SKM-1 treated with dmso at 0.1 percent for 144 hours (cell line): Measurements from ENCODE around the gene ITIH3.

Experiments used
- DNase-seq: peaks from one replicate; lab custom pipeline; 2025; ENCODE audit not compliant: unreplicated experiment; lab: John Stamatoyannopoulos, UW

Gene ITIH3

GRCh38 chr3:52822363-52822762 is 27.8 kb downstream of the ITIH3 start:
- DNase-seq, result no peak

GRCh38 chr3:52824037-52824436 is 29.4 kb downstream of the ITIH3 start:
- DNase-seq, result no peak

GRCh38 chr3:52827441-52827840 is 32.8 kb downstream of the ITIH3 start:
- DNase-seq, result no peak

GRCh38 chr3:52827866-52828376 is 33.3 kb downstream of the ITIH3 start:
- no peak for DNase-seq

GRCh38 chr3:52829482-52829881 is 34.9 kb downstream of the ITIH3 start:
- DNase-seq, result no peak

- DNase-seq, result no peak
These were observed 35.4 kb downstream of the ITIH3 start for GRCh38 chr3:52829906-52830463.

GRCh38 chr3:52830535-52831258 is 36.1 kb downstream of the ITIH3 start, which contains the start of gene ITIH4:
ITIH4 (minus strand) TSS chr3:52830672; CDS start chr3:52830642, 30 bp downstream.
- DNase-seq, result no peak

GRCh38 chr3:52831500-52832301 is 37.1 kb downstream of the ITIH3 start:
- no peak for DNase-seq

GRCh38 chr3:52833202-52833601 is 38.6 kb downstream of the ITIH3 start:
- no peak for DNase-seq

- DNase-seq, result no peak
These were observed 40.4 kb downstream of the ITIH3 start, which contains the start of gene MUSTN1 for GRCh38 chr3:52834871-52835501. MUSTN1 (minus strand) TSS chr3:52835019; CDS start chr3:52834948, 71 bp downstream.

- DNase-seq, result no peak
These were observed 41.3 kb downstream of the ITIH3 start for GRCh38 chr3:52835766-52836470.

- DNase-seq, result no peak
These were observed 41.9 kb downstream of the ITIH3 start for GRCh38 chr3:52836471-52836845.

GRCh38 chr3:52836986-52837385 is 42.4 kb downstream of the ITIH3 start:
- DNase-seq, result no peak

- DNase-seq, result no peak
These were observed 44.1 kb downstream of the ITIH3 start for GRCh38 chr3:52838561-52839267.

GRCh38 chr3:52839268-52839575 is 44.6 kb downstream of the ITIH3 start:
- no peak for DNase-seq

GRCh38 chr3:52839892-52840545 is 45.4 kb downstream of the ITIH3 start:
- DNase-seq, result no peak

GRCh38 chr3:52841211-52841980 is 46.8 kb downstream of the ITIH3 start:
- DNase-seq, result no peak

GRCh38 chr3:52841981-52842340 is 47.4 kb downstream of the ITIH3 start:
- DNase-seq, result no peak

GRCh38 chr3:52842424-52842823 is 47.8 kb downstream of the ITIH3 start:
- DNase-seq, result no peak
